Esophagus squamous epithelium (tissue), 5 donors: Measurements from ENCODE around the gene HDGFL2. TPM values are rescaled to one million over a fixed set of nuclear protein-coding genes. Genes with fewer than 3 reads are reported as not detected.
"Not testable (repeated sequence)": the region's sequence is repeated elsewhere in the genome, so short reads cannot be mapped to it uniquely, and the experiment has no call there.

ENCODE experiments used
- DNase-seq: peaks from one replicate; lab custom pipeline; 2025; lab: John Stamatoyannopoulos, UW
- H3K27ac ChIP-seq, 4 donors: fragments of 200-600 bp; sonication (generic); one replicate each; pipeline ENCODE4 v1.5.1; 2016 to 2019; ENCODE audit warnings: mild to moderate bottlenecking in 1 of 4
- H3K27me3 ChIP-seq, 4 donors: fragments of 200-600 bp; sonication (generic); 1 replicate in 3 of 4; 2 replicates in 1 of 4; pipeline versions ENCODE4 v1.5.1 to v1.6.0; 2017 to 2021; ENCODE audit warnings: antibody characterized with exemption in 1 of 4
- H3K36me3 ChIP-seq, 3 donors: fragments of 200-600 bp; sonication (generic); one replicate each; pipeline ENCODE4 v1.5.1; 2016 to 2019
- H3K4me1 ChIP-seq, 3 donors: fragments of 200-600 bp; sonication (generic); one replicate each; pipeline ENCODE4 v1.5.1; 2017 to 2019
- H3K4me3 ChIP-seq, 4 donors: fragments of 200-600 bp; sonication (generic); 1 replicate in 3 of 4; 2 replicates in 1 of 4; pipeline ENCODE4 v1.5.1; 2016 to 2019; ENCODE audit warnings: mild to moderate bottlenecking in 2 of 4, moderate library complexity in 1 of 4
- H3K9me3 ChIP-seq, 3 donors: fragments of 200-600 bp; sonication (generic); one replicate each; pipeline ENCODE4 v1.5.1; 2016 to 2019
- POLR2A ChIP-seq, 4 donors: fragments of 450-650 bp; IDR thresholded peaks; one replicate each; pipeline ENCODE4 v1.6.1; 2017; ENCODE audit warnings: antibody characterized with exemption in 4 of 4, mild to moderate bottlenecking in 4 of 4, moderate library complexity in 3 of 4
- WGBS, 2 donors: methylation state at CpG; one replicate each; pipeline ENCODE4 v1.1.5; 2018; 5-methylcytosine and 5-hydroxymethylcytosine counted together
- intact Hi-C: fragments of 100-400 bp; cut with DNase I; formaldehyde crosslinking; loops from one replicate; pipeline ENCODE4 v1.15.0; 2022
- total RNA-seq, 4 donors: library from RNA; depleted of rRNA; stranded (reverse); fragments of >200 nt; gene quantifications; one replicate each; pipeline ENCODE4 v1.1.0, GENCODE V29; 2016
- TF ChIP-seq, protein P1 (sequence below), 6 experiments: fragments of 450-650 bp in 4 of 6; fragments of 200-600 bp in 2 of 6; sonication (generic) in 2 of 6; IDR thresholded peaks; one replicate each; pipeline ENCODE4 v1.5.1; 2016 to 2019; ENCODE audit warnings: antibody characterized with exemption in 6 of 6, mild to moderate bottlenecking in 4 of 6, moderate library complexity in 4 of 6
- donor health status: DM: yes; HTN: yes; CAD: no.

Gene HDGFL2
- total RNA-seq, 4 donors from 2014 or later: 18.4 to 28.8 (median 20.5) TPM

DNA sequence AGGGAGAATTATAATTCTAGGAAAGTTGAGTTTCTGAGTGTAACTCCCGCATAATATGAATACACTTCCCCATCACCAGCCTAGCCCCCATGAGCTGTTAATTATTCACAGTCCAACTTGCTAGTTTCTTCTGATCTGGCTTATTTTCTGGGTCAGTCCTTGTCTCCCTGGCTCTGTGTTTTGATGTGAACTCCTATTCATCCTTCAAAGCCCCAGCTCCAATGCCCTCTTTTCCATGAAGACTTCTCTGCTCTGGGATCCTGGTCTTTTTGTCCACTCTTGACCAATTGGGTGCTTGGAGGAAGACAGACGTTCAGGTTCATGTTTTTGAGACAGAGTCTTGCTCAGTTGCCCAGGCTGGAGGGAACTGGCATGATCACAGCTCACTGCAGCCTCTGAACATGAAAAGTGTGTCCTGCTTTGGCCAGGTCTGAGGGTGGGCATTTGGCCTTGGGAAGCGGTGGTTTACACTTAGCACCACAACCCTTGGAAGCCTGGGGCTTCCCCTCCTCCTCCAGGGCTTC is 67.1 kb downstream of the HDGFL2 start:
- Histone ChIP-seq H3K9me3 (no peaks in the 10 kb centered on the region), H3K27me3 (peaks cover 0 to 47% (median 0%) of the 10 kb centered on the region in 4 donors), H3K36me3 (no peaks in the 10 kb centered on the region), H3K4me1 (peaks cover 14 to 59% (median 24%) of the 10 kb centered on the region in 3 donors), H3K27ac (peak overlapping the region; percentile 46 to 84 (median 75)), H3K4me3 (peak overlapping the region; percentile 1 to 59 (median 24))
- DNase-seq: no peak
- WGBS, 2 donors: 69 to 76% methylated on average over 2 to 3 of the region's 3 CpGs
- no peak for TF ChIP-seq POLR2A (IDR thresholded peaks at IDR 0.05)
- TF ChIP-seq, protein P1, sequence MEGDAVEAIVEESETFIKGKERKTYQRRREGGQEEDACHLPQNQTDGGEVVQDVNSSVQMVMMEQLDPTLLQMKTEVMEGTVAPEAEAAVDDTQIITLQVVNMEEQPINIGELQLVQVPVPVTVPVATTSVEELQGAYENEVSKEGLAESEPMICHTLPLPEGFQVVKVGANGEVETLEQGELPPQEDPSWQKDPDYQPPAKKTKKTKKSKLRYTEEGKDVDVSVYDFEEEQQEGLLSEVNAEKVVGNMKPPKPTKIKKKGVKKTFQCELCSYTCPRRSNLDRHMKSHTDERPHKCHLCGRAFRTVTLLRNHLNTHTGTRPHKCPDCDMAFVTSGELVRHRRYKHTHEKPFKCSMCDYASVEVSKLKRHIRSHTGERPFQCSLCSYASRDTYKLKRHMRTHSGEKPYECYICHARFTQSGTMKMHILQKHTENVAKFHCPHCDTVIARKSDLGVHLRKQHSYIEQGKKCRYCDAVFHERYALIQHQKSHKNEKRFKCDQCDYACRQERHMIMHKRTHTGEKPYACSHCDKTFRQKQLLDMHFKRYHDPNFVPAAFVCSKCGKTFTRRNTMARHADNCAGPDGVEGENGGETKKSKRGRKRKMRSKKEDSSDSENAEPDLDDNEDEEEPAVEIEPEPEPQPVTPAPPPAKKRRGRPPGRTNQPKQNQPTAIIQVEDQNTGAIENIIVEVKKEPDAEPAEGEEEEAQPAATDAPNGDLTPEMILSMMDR (IDR thresholded peaks at IDR 0.05): no peak
- intact Hi-C loops: no loop called here

- TF ChIP-seq POLR2A (IDR thresholded peaks at IDR 0.05): no peak
- TF ChIP-seq, protein P1 (IDR thresholded peaks at IDR 0.05): no peak
- 28 to 33% methylated on average over 7 to 11 of the region's 14 CpGs for WGBS, 2 donors
- peaks cover 11 to 54% (median 20%) of the 10 kb centered on the region in 3 donors for H3K4me1 ChIP-seq
- H3K9me3 ChIP-seq: no peaks in the 10 kb centered on the region
- H3K36me3 ChIP-seq: no peaks in the 10 kb centered on the region
- no peak for DNase-seq
- H3K27me3 ChIP-seq: peaks cover 0 to 45% (median 0%) of the 10 kb centered on the region in 4 donors
- intact Hi-C loops: no loop called here
- H3K27ac ChIP-seq: peak within 1 kb of the TSS; percentile 46 to 84 (median 75)
- H3K4me3 ChIP-seq: peak within 1 kb of the TSS; percentile 1 to 59 (median 24)
Measured at GRCh38 chr19:4539693-4540581, 67.8 kb downstream of the HDGFL2 start, which contains the start of gene LRG1. Gene LRG1, minus strand, starts transcription at chr19:4540036. Its CDS starts 23 bp downstream, at chr19:4540013.

DNA sequence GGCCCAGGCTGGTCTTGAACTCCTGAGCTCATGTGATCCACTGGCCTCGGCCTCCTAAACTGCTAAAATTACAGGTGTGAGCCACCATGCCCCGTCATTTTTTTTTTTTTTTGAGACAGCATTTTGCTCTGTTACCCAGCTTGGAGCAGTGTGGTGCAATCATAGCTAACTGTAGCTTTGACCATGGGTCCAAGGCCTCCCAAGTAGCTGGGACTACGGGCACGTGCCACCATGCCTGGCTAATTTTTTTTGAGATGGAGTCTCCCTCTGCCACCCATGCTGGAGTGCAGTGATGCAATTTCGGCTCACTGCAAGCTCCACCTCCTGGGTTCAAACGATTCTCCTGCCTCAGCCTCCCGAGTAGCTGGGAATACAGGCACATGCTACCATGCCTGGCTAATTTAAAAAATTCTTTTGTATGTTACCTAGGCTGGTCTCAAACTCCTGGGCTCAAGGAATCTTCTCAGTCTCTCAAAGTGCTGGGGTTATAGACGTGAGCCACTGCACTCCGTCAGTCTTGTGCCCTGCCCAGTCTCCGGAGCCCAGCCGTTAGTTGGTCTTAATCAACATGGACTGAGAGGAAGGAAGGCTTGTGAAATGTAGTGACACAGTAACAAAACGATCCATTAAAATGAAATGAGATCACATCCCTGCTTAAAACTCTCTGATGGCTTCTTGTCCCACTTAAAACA is 69.2 kb downstream of the HDGFL2 start:
- intact Hi-C loops: no loop called here
- Histone ChIP-seq H3K36me3 (no peaks in the 10 kb centered on the region), H3K27me3 (peaks cover 0 to 32% (median 0%) of the 10 kb centered on the region in 4 donors), H3K9me3 (no peaks in the 10 kb centered on the region), H3K4me1 (peaks cover 6 to 45% (median 13%) of the 10 kb centered on the region in 3 donors), H3K4me3 (no peak overlapping the region), H3K27ac (peak overlapping the region in 2 of 4 donors; percentile 39 to 84)
- 81 to 86% methylated on average over 6 to 8 of the region's 12 CpGs for WGBS, 2 donors
- DNase-seq: no peak
- no peak for TF ChIP-seq POLR2A (IDR thresholded peaks at IDR 0.05)
- TF ChIP-seq, protein P1 (IDR thresholded peaks at IDR 0.05): no peak

DNA sequence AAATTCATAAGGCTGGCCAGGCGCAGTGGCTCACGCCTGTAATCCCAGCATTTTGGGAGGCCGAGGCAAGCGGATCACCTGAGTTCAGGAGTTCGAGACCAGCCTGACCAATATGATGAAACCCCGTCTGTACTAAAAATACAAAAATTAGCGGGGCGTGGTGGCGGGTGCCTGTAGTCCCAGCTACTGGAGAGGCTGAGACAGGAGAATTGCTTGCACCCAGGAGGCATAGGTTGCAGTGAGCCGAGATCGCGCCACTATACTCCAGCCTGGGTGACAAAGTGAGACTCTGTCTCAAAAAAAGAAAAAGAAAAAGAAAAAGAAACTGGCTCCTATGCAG is 69.7 kb downstream of the HDGFL2 start:
- intact Hi-C loops, H3K4me3 ChIP-seq, DNase-seq, H3K36me3 ChIP-seq, H3K9me3 ChIP-seq: not testable (repeated sequence)
- H3K27ac ChIP-seq: peak overlapping the region in 1 of 4 donors; percentile 39
- WGBS, 2 donors: 83 to 88% methylated on average over 8 to 11 of the region's 12 CpGs
- H3K4me1 ChIP-seq: peaks cover 6 to 43% (median 13%) of the 10 kb centered on the region in 3 donors
- peaks cover 0 to 27% (median 0%) of the 10 kb centered on the region in 4 donors for H3K27me3 ChIP-seq
